Osteocyte (in vitro differentiated cells): ENCODE results near the gene MVD. TPM values are rescaled to one million over a fixed set of nuclear protein-coding genes. Genes with fewer than 3 reads are reported as not detected.

ENCODE experiments used
- DNase-seq: peaks from one replicate; pipeline ENCODE4 v3.0.0; 2021; ENCODE audit warnings: mixed read lengths; ENCODE audit not compliant: unreplicated experiment; ENCODE audit errors: extremely low spot score
- H3K27ac Mint-ChIP-seq: one replicate; pipeline ENCODE4 v1.8.0; 2021; ENCODE audit warnings: mild to moderate bottlenecking, mixed read lengths; ENCODE audit not compliant: unreplicated experiment
- H3K27me3 Mint-ChIP-seq: one replicate; pipeline ENCODE4 v1.8.0; 2021; ENCODE audit warnings: mixed read lengths; ENCODE audit not compliant: unreplicated experiment
- H3K36me3 Mint-ChIP-seq: one replicate; pipeline ENCODE4 v1.8.0; 2021; ENCODE audit warnings: mixed read lengths; ENCODE audit not compliant: unreplicated experiment
- H3K4me1 Mint-ChIP-seq: one replicate; pipeline ENCODE4 v1.8.0; 2021; ENCODE audit warnings: mixed read lengths; ENCODE audit not compliant: unreplicated experiment
- H3K4me3 Mint-ChIP-seq: one replicate; pipeline ENCODE4 v1.8.0; 2021; ENCODE audit warnings: mild to moderate bottlenecking, moderate library complexity, mixed read lengths; ENCODE audit not compliant: unreplicated experiment
- H3K9me3 Mint-ChIP-seq: one replicate; pipeline ENCODE4 v1.8.0; 2021; ENCODE audit warnings: mixed read lengths; ENCODE audit not compliant: unreplicated experiment
- total RNA-seq: library from RNA; stranded (reverse); gene quantifications from 2 replicates; pipeline ENCODE4 v1.2.1, GENCODE V29; 2021
- TF ChIP-seq, protein P1 (sequence below): fragments of 200-600 bp; sonication (generic); IDR thresholded peaks from 2 replicates; pipeline ENCODE4 v1.5.0; 2021; ENCODE audit warnings: antibody characterized with exemption, mild to moderate bottlenecking, moderate library complexity

MVD gene
- total RNA-seq, 1 donor from 2014 or later = 32.8 TPM

DNA sequence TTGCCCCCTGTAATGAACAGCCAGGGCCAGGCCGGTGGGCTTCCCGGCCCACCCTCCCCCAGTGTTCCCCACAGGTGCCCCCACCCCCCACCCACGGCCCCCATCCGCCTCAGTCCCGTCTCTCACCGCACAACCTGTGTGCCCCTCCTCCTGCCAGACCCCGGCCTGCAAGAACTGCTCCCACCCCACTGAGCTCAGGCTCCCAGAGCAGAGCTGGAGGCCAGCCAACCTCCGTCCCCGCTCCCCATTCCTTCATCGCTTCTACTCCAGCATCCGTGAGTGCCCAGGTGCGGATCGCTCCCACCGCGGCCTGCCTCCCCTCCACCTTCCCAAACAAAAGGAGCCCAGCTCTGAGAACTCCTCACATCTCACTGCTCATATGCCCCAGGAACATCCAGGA, 4.2 kb downstream of the MVD start:
- Mint-ChIP-seq H3K9me3 (no peaks in the 10 kb centered on the region), H3K27ac (no peak overlapping the region), H3K4me1 (peaks cover 13% of the 10 kb centered on the region), H3K4me3 (no peak overlapping the region), H3K36me3 (peaks cover 5% of the 10 kb centered on the region), H3K27me3 (no peaks in the 10 kb centered on the region)
- DNase-seq = no peak
- TF ChIP-seq, protein P1, sequence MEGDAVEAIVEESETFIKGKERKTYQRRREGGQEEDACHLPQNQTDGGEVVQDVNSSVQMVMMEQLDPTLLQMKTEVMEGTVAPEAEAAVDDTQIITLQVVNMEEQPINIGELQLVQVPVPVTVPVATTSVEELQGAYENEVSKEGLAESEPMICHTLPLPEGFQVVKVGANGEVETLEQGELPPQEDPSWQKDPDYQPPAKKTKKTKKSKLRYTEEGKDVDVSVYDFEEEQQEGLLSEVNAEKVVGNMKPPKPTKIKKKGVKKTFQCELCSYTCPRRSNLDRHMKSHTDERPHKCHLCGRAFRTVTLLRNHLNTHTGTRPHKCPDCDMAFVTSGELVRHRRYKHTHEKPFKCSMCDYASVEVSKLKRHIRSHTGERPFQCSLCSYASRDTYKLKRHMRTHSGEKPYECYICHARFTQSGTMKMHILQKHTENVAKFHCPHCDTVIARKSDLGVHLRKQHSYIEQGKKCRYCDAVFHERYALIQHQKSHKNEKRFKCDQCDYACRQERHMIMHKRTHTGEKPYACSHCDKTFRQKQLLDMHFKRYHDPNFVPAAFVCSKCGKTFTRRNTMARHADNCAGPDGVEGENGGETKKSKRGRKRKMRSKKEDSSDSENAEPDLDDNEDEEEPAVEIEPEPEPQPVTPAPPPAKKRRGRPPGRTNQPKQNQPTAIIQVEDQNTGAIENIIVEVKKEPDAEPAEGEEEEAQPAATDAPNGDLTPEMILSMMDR = no peak

DNA sequence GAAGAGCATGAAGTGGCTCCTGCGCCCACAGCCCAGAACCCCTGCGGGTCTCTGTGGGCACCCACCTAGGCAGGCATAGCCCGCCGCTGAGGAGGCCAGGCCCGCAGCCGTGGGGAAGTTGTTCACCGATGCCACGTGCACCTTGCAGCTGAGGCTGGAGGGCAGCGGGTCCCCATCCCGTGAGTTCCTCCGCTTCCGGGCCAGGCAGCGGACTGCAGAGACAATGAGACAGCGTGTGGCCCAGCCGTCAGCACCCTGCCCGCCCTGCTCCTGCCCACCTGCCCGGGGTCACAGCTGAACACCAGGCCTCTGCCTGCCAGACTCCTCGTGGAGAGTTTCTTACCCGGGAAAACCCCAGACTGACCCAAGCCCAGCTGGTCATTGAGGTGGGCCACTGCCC, 5.5 kb downstream of the MVD start:
- Mint-ChIP-seq H3K27me3 (no peaks in the 10 kb centered on the region), H3K27ac (no peak overlapping the region), H3K36me3 (peaks cover 7% of the 10 kb centered on the region), H3K9me3 (no peaks in the 10 kb centered on the region), H3K4me1 (peaks cover 13% of the 10 kb centered on the region), H3K4me3 (no peak overlapping the region)
- DNase-seq = no peak
- TF ChIP-seq, protein P1 = no peak

DNA sequence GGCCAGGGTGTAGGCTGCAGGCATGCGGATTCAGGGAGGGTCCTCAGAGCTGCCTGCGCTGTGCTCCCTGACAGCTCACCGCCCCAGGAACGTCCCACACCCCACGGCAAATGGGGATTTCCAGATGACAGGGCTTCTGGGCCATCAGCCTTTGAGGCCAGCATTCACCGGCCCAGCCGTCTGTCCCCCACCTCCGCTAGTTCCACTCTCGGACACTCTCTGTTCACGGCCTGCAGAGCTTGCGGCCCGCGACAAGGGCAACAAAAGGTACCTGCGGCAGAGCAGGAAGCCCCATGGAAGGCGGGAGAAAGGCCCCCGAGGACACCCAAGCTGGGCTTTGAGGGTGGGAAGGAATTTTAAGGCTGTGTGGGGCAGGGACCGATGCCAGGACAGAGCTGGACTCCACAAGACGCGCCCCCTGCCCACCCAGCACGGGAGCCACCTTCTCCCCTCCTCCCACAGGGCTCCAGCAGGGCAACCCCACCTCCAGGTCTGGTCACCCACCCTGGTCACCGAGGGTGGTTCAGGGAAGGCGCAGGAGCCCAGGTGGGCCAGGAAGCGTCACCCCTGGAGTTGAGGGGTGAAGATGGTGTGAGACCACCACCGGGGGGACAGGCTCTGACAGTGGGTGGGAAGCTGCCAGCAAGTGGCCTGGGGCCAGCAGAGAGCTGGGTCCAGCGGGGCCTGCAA, 6.5 kb downstream of the MVD start:
- no peak overlapping the region for H3K4me3 Mint-ChIP-seq
- no peak for DNase-seq
- H3K36me3 Mint-ChIP-seq = peaks cover 7% of the 10 kb centered on the region
- no peak overlapping the region for H3K27ac Mint-ChIP-seq
- peaks cover 8% of the 10 kb centered on the region for H3K4me1 Mint-ChIP-seq
- TF ChIP-seq, protein P1 = no peak
- no peaks in the 10 kb centered on the region for H3K9me3 Mint-ChIP-seq
- H3K27me3 Mint-ChIP-seq = no peaks in the 10 kb centered on the region

DNA sequence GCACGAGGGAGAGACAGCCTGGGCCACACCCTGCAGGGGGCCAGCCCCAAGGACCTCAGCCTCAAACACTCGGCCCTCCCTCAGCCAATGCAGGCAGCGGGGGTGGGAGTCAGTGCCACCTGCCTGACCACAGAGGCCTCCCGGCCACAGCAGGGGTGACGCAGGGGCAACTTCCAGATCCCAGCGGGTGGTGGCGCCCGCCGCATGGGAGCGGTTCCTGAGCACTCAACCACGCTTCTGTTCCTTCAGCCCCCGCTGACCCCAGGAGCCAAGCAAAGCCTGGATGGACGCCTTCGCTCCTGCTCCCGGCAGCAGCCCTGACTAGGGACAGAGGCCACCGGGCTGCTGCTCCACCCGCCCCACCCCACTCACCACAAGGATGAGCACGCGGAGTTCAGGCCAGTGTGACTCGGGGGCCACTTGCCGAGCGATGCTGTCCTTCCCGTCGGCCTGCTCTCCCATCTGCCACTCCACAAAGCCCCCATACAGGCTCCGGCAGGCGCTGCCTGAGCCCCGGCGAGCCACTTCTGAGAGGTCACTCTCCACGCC, 7.1 kb downstream of the MVD start:
- TF ChIP-seq, protein P1 = no peak
- Mint-ChIP-seq H3K27ac (no peak overlapping the region), H3K36me3 (peaks cover 7% of the 10 kb centered on the region), H3K4me1 (peaks cover 7% of the 10 kb centered on the region), H3K4me3 (no peak overlapping the region), H3K9me3 (no peaks in the 10 kb centered on the region), H3K27me3 (no peaks in the 10 kb centered on the region)
- DNase-seq = no peak

DNA sequence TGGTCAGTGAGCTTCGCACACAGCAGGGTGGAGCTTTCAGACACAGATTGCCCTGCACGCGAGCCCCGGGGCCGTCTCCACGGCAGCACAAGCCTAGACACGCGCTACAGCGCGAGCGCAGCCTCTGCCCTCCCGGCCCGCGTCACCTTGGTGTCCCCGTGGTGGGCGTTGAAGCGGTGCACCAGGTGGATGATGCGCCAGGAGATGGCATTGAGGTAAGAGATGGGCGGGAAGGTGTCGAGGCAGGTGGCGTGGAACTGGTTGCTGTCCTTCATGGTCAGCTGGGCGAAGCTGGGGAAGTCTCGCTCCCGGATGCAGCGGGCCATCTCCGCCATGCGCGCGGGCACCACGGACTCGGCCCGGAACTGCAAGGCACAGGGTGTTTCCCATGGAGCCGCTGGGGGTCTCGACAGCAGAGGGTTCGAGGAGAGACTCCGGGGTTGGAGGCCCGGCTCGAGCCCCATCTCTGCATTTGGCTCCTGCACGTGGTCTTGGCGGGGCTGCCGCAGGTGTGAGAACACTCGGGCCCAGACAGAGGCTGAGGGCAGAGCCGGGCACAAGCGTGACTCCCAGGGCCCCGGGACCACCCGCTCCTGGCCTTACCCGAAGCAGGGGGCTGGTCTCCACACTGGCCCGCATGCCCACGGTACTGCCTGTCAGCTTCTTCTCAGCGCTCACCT, 7.7 kb downstream of the MVD start:
- Mint-ChIP-seq H3K9me3 (no peaks in the 10 kb centered on the region), H3K4me1 (peaks cover 8% of the 10 kb centered on the region), H3K27me3 (no peaks in the 10 kb centered on the region), H3K27ac (no peak overlapping the region), H3K4me3 (no peak overlapping the region), H3K36me3 (peaks cover 7% of the 10 kb centered on the region)
- DNase-seq = no peak
- TF ChIP-seq, protein P1 = no peak
